ENCODE data around the gene BLMH. TPM values are rescaled to one million over a fixed set of nuclear protein-coding genes. Genes with fewer than 3 reads are reported as not detected.

The BLMH gene
- total RNA-seq, 1 experiment from 2014 or later: 25.0 TPM

DNA sequence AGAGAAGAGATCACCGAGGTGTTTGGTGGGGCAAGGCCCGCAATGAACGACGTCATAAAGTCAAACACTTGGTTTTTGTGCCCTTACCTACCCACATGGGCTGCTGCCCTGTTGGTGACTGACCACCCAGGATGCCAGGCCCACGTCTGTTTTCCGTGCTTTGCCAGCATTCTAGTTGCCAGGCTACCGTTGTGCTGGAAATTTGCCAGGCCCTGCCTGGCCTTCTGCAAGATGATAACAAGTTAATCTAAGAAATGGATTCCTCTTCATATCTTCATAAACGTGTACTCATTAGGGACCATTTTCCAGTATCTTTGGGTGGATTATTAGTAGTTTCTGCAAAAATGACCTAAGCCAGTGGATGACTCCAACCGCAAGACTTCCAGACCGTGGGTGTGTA, 91.6 kb downstream of the BLMH start:
- no peak for DNase-seq (ENCODE audit: low read depth)

DNA sequence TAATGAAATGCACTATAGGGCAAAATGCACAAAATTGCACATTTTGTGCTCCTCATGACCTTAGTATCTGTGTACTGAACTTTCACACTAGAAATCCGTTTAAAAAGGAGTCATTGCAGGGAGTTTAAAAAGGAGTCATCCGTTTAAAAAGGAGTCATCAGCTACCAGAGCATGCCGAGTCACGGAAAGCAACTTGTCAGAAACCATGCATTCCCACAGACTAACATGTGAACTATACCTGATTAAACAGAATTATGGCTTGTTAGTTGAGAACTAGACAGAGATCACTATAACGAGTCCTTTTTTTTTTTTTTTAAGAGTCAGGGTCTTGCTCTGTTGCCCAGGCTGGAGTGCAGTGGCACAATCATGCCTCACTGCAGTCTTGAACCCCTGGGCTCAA, 92.1 kb downstream of the BLMH start:
- no peak for DNase-seq (ENCODE audit: low read depth)

Other genes with a start within 250 kb of the BLMH start
- gene NSRP1, start 175.1 kb downstream of the BLMH start, total RNA-seq (2014; rRNA removed; shearing (Covaris generic)): 3.9 and 8.1 TPM in 2 replicates
- not detected in 2 replicates for gene SLC6A4, start 56.2 kb downstream of the BLMH start, total RNA-seq (2014; rRNA removed; shearing (Covaris generic))
- gene TMIGD1, start 42.1 kb upstream of the BLMH start, total RNA-seq (2014; rRNA removed; shearing (Covaris generic)): not detected in 2 replicates
- 31.8 and 61.6 TPM in 2 replicates for gene CPD, start 87.0 kb upstream of the BLMH start, total RNA-seq (2014; rRNA removed; shearing (Covaris generic))
- 23.3 and 28.2 TPM in 2 replicates for gene GOSR1, start 185.5 kb upstream of the BLMH start, total RNA-seq (2014; rRNA removed; shearing (Covaris generic))

Measured in RPMI7951 (cell line).